H9 (cell line): ENCODE results near the gene BBOX1. TPM values are rescaled to one million over a fixed set of nuclear protein-coding genes. Genes with fewer than 3 reads are reported as not detected.

Source experiments
- DNase-seq: peaks from one replicate; pipeline ENCODE4 v3.0.0-alpha.2; 2017
- H2AFZ ChIP-seq: one replicate; pipeline ENCODE4 v1.6.1; 2013; ENCODE audit warnings: mild to moderate bottlenecking, low read length, control low read depth, moderate library complexity
- H2AK5ac ChIP-seq: 2 replicates; pipeline ENCODE4 v1.6.1; 2013; ENCODE audit warnings: low read length, control low read depth, mixed read lengths; ENCODE audit not compliant: insufficient read length
- H2BK120ac ChIP-seq: one replicate; pipeline ENCODE4 v1.6.1; 2013; ENCODE audit warnings: low read depth, mild to moderate bottlenecking, low read length, control low read depth, inconsistent platforms; ENCODE audit not compliant: poor library complexity, severe bottlenecking
- H2BK12ac ChIP-seq: 2 replicates; pipeline ENCODE4 v1.6.1; 2013; ENCODE audit warnings: low read length, control low read depth, mixed read lengths, low read depth; ENCODE audit not compliant: insufficient read length
- H2BK15ac ChIP-seq: 2 replicates; pipeline ENCODE4 v1.6.1; 2013; ENCODE audit warnings: low read depth, low read length, control low read depth
- H2BK20ac ChIP-seq: one replicate; pipeline ENCODE4 v1.6.1; 2013; ENCODE audit warnings: low read depth, mild to moderate bottlenecking, low read length, control low read depth, inconsistent platforms; ENCODE audit not compliant: poor library complexity, severe bottlenecking
- H2BK5ac ChIP-seq: 2 replicates; pipeline ENCODE4 v1.6.1; 2013; ENCODE audit warnings: low read length, control low read depth, mixed read lengths; ENCODE audit not compliant: insufficient read length
- H3K14ac ChIP-seq: 2 replicates; pipeline ENCODE4 v1.6.1; 2013; ENCODE audit warnings: low read length, control low read depth; ENCODE audit not compliant: insufficient read depth
- H3K18ac ChIP-seq: 2 replicates; pipeline ENCODE4 v1.6.1; 2013; ENCODE audit warnings: low read depth, mild to moderate bottlenecking, mixed read lengths, low read length, control low read depth; ENCODE audit not compliant: insufficient read length
- H3K23ac ChIP-seq: 2 replicates; pipeline ENCODE4 v1.6.1; 2013; ENCODE audit warnings: low read length, control low read depth, mixed read lengths, low read depth; ENCODE audit not compliant: insufficient read length
- H3K23me2 ChIP-seq: 2 replicates; pipeline ENCODE4 v1.6.1; 2013; ENCODE audit warnings: low read depth, mild to moderate bottlenecking, mixed read lengths, low read length, control low read depth; ENCODE audit not compliant: insufficient read length, poor library complexity, severe bottlenecking
- H3K27ac ChIP-seq: 2 replicates; pipeline ENCODE4 v1.5.1; 2013; ENCODE audit warnings: low read length, control low read depth, mixed read lengths, low read depth; ENCODE audit not compliant: insufficient read length
- H3K27me3 ChIP-seq: 2 replicates; pipeline ENCODE4 v1.6.1; 2013; ENCODE audit warnings: low read length, control low read depth, inconsistent platforms; ENCODE audit not compliant: insufficient read depth
- H3K4ac ChIP-seq: 2 replicates; pipeline ENCODE4 v1.6.1; 2013; ENCODE audit warnings: low read depth, mild to moderate bottlenecking, control low read depth, inconsistent platforms, low read length, moderate library complexity
- H3K4me1 ChIP-seq: 2 replicates; pipeline ENCODE4 v1.6.1; 2013; ENCODE audit warnings: low read length, control low read depth, inconsistent platforms; ENCODE audit not compliant: insufficient read depth
- H3K4me2 ChIP-seq: 2 replicates; pipeline ENCODE4 v1.6.1; 2013; ENCODE audit warnings: low read length, control low read depth, mixed read lengths; ENCODE audit not compliant: insufficient read length, insufficient read depth
- H3K56ac ChIP-seq: 2 replicates; pipeline ENCODE4 v1.6.1; 2013; ENCODE audit warnings: low read depth, mild to moderate bottlenecking, mixed read lengths, low read length, control low read depth; ENCODE audit not compliant: insufficient read length
- H3K79me1 ChIP-seq: 2 replicates; pipeline ENCODE4 v1.6.1; 2013; ENCODE audit warnings: low read depth, mild to moderate bottlenecking, moderate library complexity, low read length, control low read depth, inconsistent platforms; ENCODE audit not compliant: insufficient read depth, poor library complexity, severe bottlenecking
- H3K79me2 ChIP-seq: 2 replicates; pipeline ENCODE4 v1.6.1; 2013; ENCODE audit warnings: low read length, control low read depth, inconsistent platforms; ENCODE audit not compliant: insufficient read depth
- H3K9ac ChIP-seq: 2 replicates; pipeline ENCODE4 v1.6.1; 2013; ENCODE audit warnings: low read length, control low read depth, mixed read lengths; ENCODE audit not compliant: insufficient read length; ENCODE audit errors: extremely low read depth
- H3K9me3 ChIP-seq: one replicate; pipeline ENCODE4 v1.6.1; 2013; ENCODE audit warnings: low read depth, low read length, inconsistent platforms; ENCODE audit not compliant: control insufficient read depth
- H3T11ph ChIP-seq: one replicate; pipeline ENCODE4 v1.6.1; 2013; ENCODE audit warnings: mild to moderate bottlenecking, low read length, control low read depth, inconsistent platforms
- H4K20me1 ChIP-seq: one replicate; pipeline ENCODE4 v1.6.1; 2013; ENCODE audit not compliant: control insufficient read depth, insufficient read length, insufficient read depth
- H4K5ac ChIP-seq: 2 replicates; pipeline ENCODE4 v1.6.1; 2013; ENCODE audit warnings: low read depth, mild to moderate bottlenecking, mixed read lengths, low read length, control low read depth; ENCODE audit not compliant: insufficient read length
- H4K8ac ChIP-seq: replicated peaks from 2 replicates; pipeline ENCODE4 v1.6.1; 2013; ENCODE audit warnings: low read length, control low read depth, mixed read lengths, low read depth; ENCODE audit not compliant: insufficient read length
- H4K91ac ChIP-seq: 2 replicates; pipeline ENCODE4 v1.6.1; 2013; ENCODE audit warnings: low read depth, mild to moderate bottlenecking, moderate library complexity, mixed read lengths, low read length, control low read depth; ENCODE audit not compliant: insufficient read length
- H3K27ac Mint-ChIP-seq, 3 experiments: 2 replicates in 2 of 3; 3 replicates in 1 of 3; pipeline ENCODE4 v1.8.0; 2020 to 2021; ENCODE audit warnings: mixed read lengths in 3 of 3, mild to moderate bottlenecking in 1 of 3, moderate library complexity in 1 of 3
- H3K27me3 Mint-ChIP-seq: 2 replicates; pipeline ENCODE4 v1.8.0; 2021; ENCODE audit warnings: low read depth, mild to moderate bottlenecking, moderate library complexity, mixed read lengths
- H3K36me3 Mint-ChIP-seq, 3 experiments: 2 replicates in 2 of 3; 3 replicates in 1 of 3; pipeline ENCODE4 v1.8.0; 2020 to 2021; ENCODE audit warnings: low read depth in 3 of 3, mixed read lengths in 3 of 3; ENCODE audit not compliant: insufficient read depth in 1 of 3
- H3K4me1 Mint-ChIP-seq, 2 experiments: 2 replicates each; pipeline ENCODE4 v1.8.0; 2020; ENCODE audit warnings: mixed read lengths in 2 of 2
- H3K4me3 Mint-ChIP-seq, 2 experiments: 2 replicates in 1 of 2; 3 replicates in 1 of 2; pipeline ENCODE4 v1.8.0; 2020 to 2021; ENCODE audit warnings: mild to moderate bottlenecking in 2 of 2, mixed read lengths in 2 of 2, moderate library complexity in 1 of 2
- H3K9me3 Mint-ChIP-seq, 2 experiments: 2 replicates in 1 of 2; 3 replicates in 1 of 2; pipeline ENCODE4 v1.8.0; 2020; ENCODE audit warnings: mild to moderate bottlenecking in 2 of 2, mixed read lengths in 2 of 2, moderate library complexity in 1 of 2
- CTCF ChIP-seq: fragments of 200-600 bp; sonication (generic); conservative IDR thresholded peaks from 3 replicates; pipeline ENCODE4 v1.8.0; 2021; ENCODE audit warnings: antibody characterized with exemption, mild to moderate bottlenecking
- WGBS: extraction: QIAGEN DNeasy Blood & Tissue Kit; methylation state at CpG from one replicate; pipeline ENCODE4 v1.1.7; 2013; ENCODE audit warnings: missing lambda C conversion rate, low lambda C conversion rate, mixed read lengths; ENCODE audit not compliant: insufficient read length; ENCODE audit errors: extremely low coverage; 5-methylcytosine and 5-hydroxymethylcytosine counted together
- total RNA-seq: library from RNA; stranded (reverse); gene quantifications from 2 replicates; pipeline ENCODE4 v1.2.1, GENCODE V29; 2021

Gene BBOX1
- total RNA-seq, 1 experiment from 2014 or later = not detected

GRCh38 chr11:26993965-26994457 lies 46.6 kb upstream of the BBOX1 start, which contains the start of gene FIBIN:
TSS of gene FIBIN (plus strand) at chr11:26994112. CDS start at chr11:26994527, 415 bp downstream.
- Histone ChIP-seq H3K27ac (no peak within 1 kb of the TSS), H3K4me2 (peak within 1 kb of the TSS; percentile 22), H3K9me3 (no peaks in the 10 kb centered on the region), H4K8ac (no peak within 1 kb of the TSS), H3K23ac (no peak within 1 kb of the TSS), H3K4ac (no peak within 1 kb of the TSS), H2AK5ac (no peak within 1 kb of the TSS), H3K4me1 (no peaks in the 10 kb centered on the region), H3K9ac (no peak within 1 kb of the TSS), H3K79me1 (no peaks in the 10 kb centered on the region), H4K20me1 (peaks cover 3% of the 10 kb centered on the region), H4K5ac (no peak within 1 kb of the TSS), H2BK15ac (no peak within 1 kb of the TSS), H2BK20ac (no peak within 1 kb of the TSS), H3K56ac (no peak within 1 kb of the TSS), H3K23me2 (no peaks in the 10 kb centered on the region), H3K79me2 (no peaks in the 10 kb centered on the region), H3K18ac (no peak within 1 kb of the TSS), H3K14ac (no peak within 1 kb of the TSS), H2AFZ (peak within 1 kb of the TSS; percentile 44), H3T11ph (no peak within 1 kb of the TSS), H4K91ac (no peak within 1 kb of the TSS), H2BK5ac (no peak within 1 kb of the TSS), H3K27me3 (no peaks in the 10 kb centered on the region), H2BK12ac (no peak within 1 kb of the TSS), H2BK120ac (no peak within 1 kb of the TSS)
- TF ChIP-seq CTCF = no peak
- Mint-ChIP-seq H3K36me3 (no peaks in the 10 kb centered on the region), H3K4me1 (peaks cover 13 to 14% of the 10 kb centered on the region in 2 experiments), H3K27ac (peak within 1 kb of the TSS in 1 of 3 experiments; percentile 30; a peak in 1 of 7 replicates), H3K27me3 (peaks cover 17% of the 10 kb centered on the region), H3K4me3 (peak within 1 kb of the TSS; percentile 54 to 60; a peak in 4 of 5 replicates), H3K9me3 (no peaks in the 10 kb centered on the region)
- peak; percentile 61 for DNase-seq
- whole genome bisulfite sequencing = no CpG with 5 or more reads among the region's 22 CpGs
